B cell (primary cell): ENCODE measurements around the gene RNF113A.
"Not testable (repeated sequence)": the region's sequence is repeated elsewhere in the genome, so short reads cannot be mapped to it uniquely, and the experiment has no call there.

Source experiments
- EZH2 ChIP-seq: IDR thresholded peaks from 2 replicates; pipeline ENCODE4 v1.6.1; 2012; ENCODE audit warnings: borderline replicate concordance, low read depth, mild to moderate bottlenecking, moderate library complexity, low read length; ENCODE audit not compliant: insufficient read depth, poor library complexity, severe bottlenecking
- TF ChIP-seq, protein P1 (sequence below): fragments of 200-600 bp; IDR thresholded peaks from one replicate; pipeline ENCODE4 v1.8.0; 2022; ENCODE audit warnings: antibody characterized with exemption, mild to moderate bottlenecking

DNA sequence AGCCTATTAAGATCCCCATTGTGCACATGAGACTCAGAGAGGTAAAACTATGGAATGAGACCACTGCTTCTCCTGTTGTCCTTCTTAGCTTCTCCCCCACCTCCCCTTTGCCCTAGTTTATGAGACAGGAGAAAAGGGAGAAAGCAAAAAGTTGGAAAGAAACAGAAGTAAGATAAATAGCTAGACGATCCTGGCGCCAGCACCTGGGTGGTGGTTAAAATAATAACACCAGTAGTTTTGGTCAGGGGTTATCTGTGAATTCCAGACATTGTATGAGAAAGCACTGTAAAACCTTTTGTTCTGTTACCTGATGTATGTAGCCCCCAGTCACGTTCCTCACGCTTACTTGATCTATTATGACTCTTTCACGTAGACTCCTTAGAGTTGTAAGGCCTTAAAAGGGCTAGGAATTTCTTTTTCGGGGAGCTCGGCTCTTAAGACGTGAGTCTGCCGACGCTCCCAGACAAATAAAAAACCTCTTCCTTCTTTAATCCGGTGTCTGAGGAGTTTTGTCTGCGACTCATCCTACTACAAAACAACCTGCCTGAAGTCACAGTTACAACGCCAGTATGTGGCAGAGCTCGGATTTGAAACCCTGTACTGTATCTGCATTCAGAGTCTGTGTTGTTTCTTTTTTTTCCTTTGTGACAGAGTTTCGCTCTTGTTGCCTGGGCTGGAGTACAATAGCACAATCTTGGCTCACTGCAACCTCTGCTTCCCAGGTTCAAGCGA is 20.6 kb upstream of the RNF113A start:
- TF ChIP-seq, protein P1, sequence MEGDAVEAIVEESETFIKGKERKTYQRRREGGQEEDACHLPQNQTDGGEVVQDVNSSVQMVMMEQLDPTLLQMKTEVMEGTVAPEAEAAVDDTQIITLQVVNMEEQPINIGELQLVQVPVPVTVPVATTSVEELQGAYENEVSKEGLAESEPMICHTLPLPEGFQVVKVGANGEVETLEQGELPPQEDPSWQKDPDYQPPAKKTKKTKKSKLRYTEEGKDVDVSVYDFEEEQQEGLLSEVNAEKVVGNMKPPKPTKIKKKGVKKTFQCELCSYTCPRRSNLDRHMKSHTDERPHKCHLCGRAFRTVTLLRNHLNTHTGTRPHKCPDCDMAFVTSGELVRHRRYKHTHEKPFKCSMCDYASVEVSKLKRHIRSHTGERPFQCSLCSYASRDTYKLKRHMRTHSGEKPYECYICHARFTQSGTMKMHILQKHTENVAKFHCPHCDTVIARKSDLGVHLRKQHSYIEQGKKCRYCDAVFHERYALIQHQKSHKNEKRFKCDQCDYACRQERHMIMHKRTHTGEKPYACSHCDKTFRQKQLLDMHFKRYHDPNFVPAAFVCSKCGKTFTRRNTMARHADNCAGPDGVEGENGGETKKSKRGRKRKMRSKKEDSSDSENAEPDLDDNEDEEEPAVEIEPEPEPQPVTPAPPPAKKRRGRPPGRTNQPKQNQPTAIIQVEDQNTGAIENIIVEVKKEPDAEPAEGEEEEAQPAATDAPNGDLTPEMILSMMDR = not testable (repeated sequence)
- TF ChIP-seq EZH2 = not testable (repeated sequence)
